H9 (cell line): ENCODE results near the gene APOL6. TPM values are rescaled to one million over a fixed set of nuclear protein-coding genes. Genes with fewer than 3 reads are reported as not detected.

Experiments
- DNase-seq: peaks from one replicate; pipeline ENCODE4 v3.0.0-alpha.2; 2017
- H2AFZ ChIP-seq: one replicate; pipeline ENCODE4 v1.6.1; 2013; ENCODE audit warnings: mild to moderate bottlenecking, low read length, control low read depth, moderate library complexity
- H2AK5ac ChIP-seq: 2 replicates; pipeline ENCODE4 v1.6.1; 2013; ENCODE audit warnings: low read length, control low read depth, mixed read lengths; ENCODE audit not compliant: insufficient read length
- H2BK120ac ChIP-seq: one replicate; pipeline ENCODE4 v1.6.1; 2013; ENCODE audit warnings: low read depth, mild to moderate bottlenecking, low read length, control low read depth, inconsistent platforms; ENCODE audit not compliant: poor library complexity, severe bottlenecking
- H2BK12ac ChIP-seq: 2 replicates; pipeline ENCODE4 v1.6.1; 2013; ENCODE audit warnings: low read length, control low read depth, mixed read lengths, low read depth; ENCODE audit not compliant: insufficient read length
- H2BK15ac ChIP-seq: 2 replicates; pipeline ENCODE4 v1.6.1; 2013; ENCODE audit warnings: low read depth, low read length, control low read depth
- H2BK20ac ChIP-seq: one replicate; pipeline ENCODE4 v1.6.1; 2013; ENCODE audit warnings: low read depth, mild to moderate bottlenecking, low read length, control low read depth, inconsistent platforms; ENCODE audit not compliant: poor library complexity, severe bottlenecking
- H2BK5ac ChIP-seq: 2 replicates; pipeline ENCODE4 v1.6.1; 2013; ENCODE audit warnings: low read length, control low read depth, mixed read lengths; ENCODE audit not compliant: insufficient read length
- H3K14ac ChIP-seq: 2 replicates; pipeline ENCODE4 v1.6.1; 2013; ENCODE audit warnings: low read length, control low read depth; ENCODE audit not compliant: insufficient read depth
- H3K18ac ChIP-seq: 2 replicates; pipeline ENCODE4 v1.6.1; 2013; ENCODE audit warnings: low read depth, mild to moderate bottlenecking, mixed read lengths, low read length, control low read depth; ENCODE audit not compliant: insufficient read length
- H3K23ac ChIP-seq: 2 replicates; pipeline ENCODE4 v1.6.1; 2013; ENCODE audit warnings: low read length, control low read depth, mixed read lengths, low read depth; ENCODE audit not compliant: insufficient read length
- H3K23me2 ChIP-seq: 2 replicates; pipeline ENCODE4 v1.6.1; 2013; ENCODE audit warnings: low read depth, mild to moderate bottlenecking, mixed read lengths, low read length, control low read depth; ENCODE audit not compliant: insufficient read length, poor library complexity, severe bottlenecking
- H3K27ac ChIP-seq: 2 replicates; pipeline ENCODE4 v1.5.1; 2013; ENCODE audit warnings: low read length, control low read depth, mixed read lengths, low read depth; ENCODE audit not compliant: insufficient read length
- H3K27me3 ChIP-seq: 2 replicates; pipeline ENCODE4 v1.6.1; 2013; ENCODE audit warnings: low read length, control low read depth, inconsistent platforms; ENCODE audit not compliant: insufficient read depth
- H3K4ac ChIP-seq: 2 replicates; pipeline ENCODE4 v1.6.1; 2013; ENCODE audit warnings: low read depth, mild to moderate bottlenecking, control low read depth, inconsistent platforms, low read length, moderate library complexity
- H3K4me1 ChIP-seq: 2 replicates; pipeline ENCODE4 v1.6.1; 2013; ENCODE audit warnings: low read length, control low read depth, inconsistent platforms; ENCODE audit not compliant: insufficient read depth
- H3K4me2 ChIP-seq: 2 replicates; pipeline ENCODE4 v1.6.1; 2013; ENCODE audit warnings: low read length, control low read depth, mixed read lengths; ENCODE audit not compliant: insufficient read length, insufficient read depth
- H3K56ac ChIP-seq: 2 replicates; pipeline ENCODE4 v1.6.1; 2013; ENCODE audit warnings: low read depth, mild to moderate bottlenecking, mixed read lengths, low read length, control low read depth; ENCODE audit not compliant: insufficient read length
- H3K79me1 ChIP-seq: 2 replicates; pipeline ENCODE4 v1.6.1; 2013; ENCODE audit warnings: low read depth, mild to moderate bottlenecking, moderate library complexity, low read length, control low read depth, inconsistent platforms; ENCODE audit not compliant: insufficient read depth, poor library complexity, severe bottlenecking
- H3K79me2 ChIP-seq: 2 replicates; pipeline ENCODE4 v1.6.1; 2013; ENCODE audit warnings: low read length, control low read depth, inconsistent platforms; ENCODE audit not compliant: insufficient read depth
- H3K9ac ChIP-seq: 2 replicates; pipeline ENCODE4 v1.6.1; 2013; ENCODE audit warnings: low read length, control low read depth, mixed read lengths; ENCODE audit not compliant: insufficient read length; ENCODE audit errors: extremely low read depth
- H3K9me3 ChIP-seq: one replicate; pipeline ENCODE4 v1.6.1; 2013; ENCODE audit warnings: low read depth, low read length, inconsistent platforms; ENCODE audit not compliant: control insufficient read depth
- H3T11ph ChIP-seq: one replicate; pipeline ENCODE4 v1.6.1; 2013; ENCODE audit warnings: mild to moderate bottlenecking, low read length, control low read depth, inconsistent platforms
- H4K20me1 ChIP-seq: one replicate; pipeline ENCODE4 v1.6.1; 2013; ENCODE audit not compliant: control insufficient read depth, insufficient read length, insufficient read depth
- H4K5ac ChIP-seq: 2 replicates; pipeline ENCODE4 v1.6.1; 2013; ENCODE audit warnings: low read depth, mild to moderate bottlenecking, mixed read lengths, low read length, control low read depth; ENCODE audit not compliant: insufficient read length
- H4K8ac ChIP-seq: replicated peaks from 2 replicates; pipeline ENCODE4 v1.6.1; 2013; ENCODE audit warnings: low read length, control low read depth, mixed read lengths, low read depth; ENCODE audit not compliant: insufficient read length
- H4K91ac ChIP-seq: 2 replicates; pipeline ENCODE4 v1.6.1; 2013; ENCODE audit warnings: low read depth, mild to moderate bottlenecking, moderate library complexity, mixed read lengths, low read length, control low read depth; ENCODE audit not compliant: insufficient read length
- H3K27ac Mint-ChIP-seq, 3 experiments: 2 replicates in 2 of 3; 3 replicates in 1 of 3; pipeline ENCODE4 v1.8.0; 2020 to 2021; ENCODE audit warnings: mixed read lengths in 3 of 3, mild to moderate bottlenecking in 1 of 3, moderate library complexity in 1 of 3
- H3K27me3 Mint-ChIP-seq: 2 replicates; pipeline ENCODE4 v1.8.0; 2021; ENCODE audit warnings: low read depth, mild to moderate bottlenecking, moderate library complexity, mixed read lengths
- H3K36me3 Mint-ChIP-seq, 3 experiments: 2 replicates in 2 of 3; 3 replicates in 1 of 3; pipeline ENCODE4 v1.8.0; 2020 to 2021; ENCODE audit warnings: low read depth in 3 of 3, mixed read lengths in 3 of 3; ENCODE audit not compliant: insufficient read depth in 1 of 3
- H3K4me1 Mint-ChIP-seq, 2 experiments: 2 replicates each; pipeline ENCODE4 v1.8.0; 2020; ENCODE audit warnings: mixed read lengths in 2 of 2
- H3K4me3 Mint-ChIP-seq, 2 experiments: 2 replicates in 1 of 2; 3 replicates in 1 of 2; pipeline ENCODE4 v1.8.0; 2020 to 2021; ENCODE audit warnings: mild to moderate bottlenecking in 2 of 2, mixed read lengths in 2 of 2, moderate library complexity in 1 of 2
- H3K9me3 Mint-ChIP-seq, 2 experiments: 2 replicates in 1 of 2; 3 replicates in 1 of 2; pipeline ENCODE4 v1.8.0; 2020; ENCODE audit warnings: mild to moderate bottlenecking in 2 of 2, mixed read lengths in 2 of 2, moderate library complexity in 1 of 2
- WGBS: extraction: QIAGEN DNeasy Blood & Tissue Kit; methylation state at CpG from one replicate; pipeline ENCODE4 v1.1.7; 2013; ENCODE audit warnings: missing lambda C conversion rate, low lambda C conversion rate, mixed read lengths; ENCODE audit not compliant: insufficient read length; ENCODE audit errors: extremely low coverage; 5-methylcytosine and 5-hydroxymethylcytosine counted together
- total RNA-seq: library from RNA; stranded (reverse); gene quantifications from 2 replicates; pipeline ENCODE4 v1.2.1, GENCODE V29; 2021
- TF ChIP-seq, protein P1 (sequence below): fragments of 200-600 bp; sonication (generic); conservative IDR thresholded peaks from 3 replicates; pipeline ENCODE4 v1.8.0; 2021; ENCODE audit warnings: antibody characterized with exemption, mild to moderate bottlenecking

Gene APOL6
- total RNA-seq, 1 experiment from 2014 or later: 0.07 TPM

GRCh38 chr22:35684270-35684700, 36.0 kb downstream of the APOL6 start:
- Histone ChIP-seq H3K23me2 (no peaks in the 10 kb centered on the region), H4K8ac (no peak overlapping the region), H3K4me1 (no peaks in the 10 kb centered on the region), H3K79me2 (no peaks in the 10 kb centered on the region), H3K23ac (no peak overlapping the region), H3K4ac (no peak overlapping the region), H3K27me3 (no peaks in the 10 kb centered on the region), H2BK120ac (no peak overlapping the region), H2BK5ac (no peak overlapping the region), H2AFZ (no peak overlapping the region), H3K9me3 (no peaks in the 10 kb centered on the region), H3K18ac (no peak overlapping the region), H3K9ac (no peak overlapping the region), H3K56ac (no peak overlapping the region), H2AK5ac (no peak overlapping the region), H4K5ac (no peak overlapping the region), H3K27ac (no peak overlapping the region), H3K79me1 (no peaks in the 10 kb centered on the region), H2BK15ac (no peak overlapping the region), H3K14ac (no peak overlapping the region), H2BK20ac (no peak overlapping the region), H4K91ac (no peak overlapping the region), H3K4me2 (no peak overlapping the region), H3T11ph (no peak overlapping the region), H2BK12ac (no peak overlapping the region), H4K20me1 (no peaks in the 10 kb centered on the region)
- H3K4me3 Mint-ChIP-seq: no peak overlapping the region
- peaks cover 5% of the 10 kb centered on the region; the same call in 1 of the 2 replicates for H3K27me3 Mint-ChIP-seq
- no peak overlapping the region for H3K27ac Mint-ChIP-seq
- WGBS: no CpG with 5 or more reads among the region's 3 CpGs
- H3K4me1 Mint-ChIP-seq: no peaks in the 10 kb centered on the region
- H3K9me3 Mint-ChIP-seq: peaks cover 10 to 16% of the 10 kb centered on the region in 2 experiments
- TF ChIP-seq, protein P1, sequence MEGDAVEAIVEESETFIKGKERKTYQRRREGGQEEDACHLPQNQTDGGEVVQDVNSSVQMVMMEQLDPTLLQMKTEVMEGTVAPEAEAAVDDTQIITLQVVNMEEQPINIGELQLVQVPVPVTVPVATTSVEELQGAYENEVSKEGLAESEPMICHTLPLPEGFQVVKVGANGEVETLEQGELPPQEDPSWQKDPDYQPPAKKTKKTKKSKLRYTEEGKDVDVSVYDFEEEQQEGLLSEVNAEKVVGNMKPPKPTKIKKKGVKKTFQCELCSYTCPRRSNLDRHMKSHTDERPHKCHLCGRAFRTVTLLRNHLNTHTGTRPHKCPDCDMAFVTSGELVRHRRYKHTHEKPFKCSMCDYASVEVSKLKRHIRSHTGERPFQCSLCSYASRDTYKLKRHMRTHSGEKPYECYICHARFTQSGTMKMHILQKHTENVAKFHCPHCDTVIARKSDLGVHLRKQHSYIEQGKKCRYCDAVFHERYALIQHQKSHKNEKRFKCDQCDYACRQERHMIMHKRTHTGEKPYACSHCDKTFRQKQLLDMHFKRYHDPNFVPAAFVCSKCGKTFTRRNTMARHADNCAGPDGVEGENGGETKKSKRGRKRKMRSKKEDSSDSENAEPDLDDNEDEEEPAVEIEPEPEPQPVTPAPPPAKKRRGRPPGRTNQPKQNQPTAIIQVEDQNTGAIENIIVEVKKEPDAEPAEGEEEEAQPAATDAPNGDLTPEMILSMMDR: peak; percentile 54; the same call in 2 of the 3 replicates
- DNase-seq: peak; percentile 59
- H3K36me3 Mint-ChIP-seq: peaks cover 2 to 16% (median 9%) of the 10 kb centered on the region in 3 experiments; a peak in 5 of 7 replicates
